NCI-H345 treated with DMSO at 0.1 percent for 48 hours (cell line): ENCODE data around the gene CACNA1H.

Experiments
- DNase-seq: peaks from one replicate; lab custom pipeline; 2025; ENCODE audit not compliant: unreplicated experiment; lab: John Stamatoyannopoulos, UW

The CACNA1H gene

GRCh38 chr16:1206326-1206725, 53.4 kb downstream of the CACNA1H start:
- no peak for DNase-seq

DNA sequence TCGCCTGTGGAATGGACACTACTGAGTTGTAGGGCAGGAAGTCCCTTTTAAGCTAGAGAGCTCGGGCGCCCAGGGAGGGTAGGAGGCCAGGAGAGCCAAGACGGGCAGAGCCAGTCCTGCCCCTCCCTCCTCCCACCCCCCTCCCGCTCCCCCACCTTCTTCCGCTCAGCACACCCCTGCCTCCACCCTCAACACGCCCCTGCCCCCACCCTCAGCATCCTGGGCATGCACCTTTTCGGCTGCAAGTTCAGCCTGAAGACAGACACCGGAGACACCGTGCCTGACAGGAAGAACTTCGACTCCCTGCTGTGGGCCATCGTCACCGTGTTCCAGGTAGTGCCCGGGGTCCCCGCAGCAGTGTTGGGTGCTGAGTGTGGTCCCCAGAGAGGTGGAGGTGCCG, 53.9 kb downstream of the CACNA1H start:
- no peak for DNase-seq

DNA sequence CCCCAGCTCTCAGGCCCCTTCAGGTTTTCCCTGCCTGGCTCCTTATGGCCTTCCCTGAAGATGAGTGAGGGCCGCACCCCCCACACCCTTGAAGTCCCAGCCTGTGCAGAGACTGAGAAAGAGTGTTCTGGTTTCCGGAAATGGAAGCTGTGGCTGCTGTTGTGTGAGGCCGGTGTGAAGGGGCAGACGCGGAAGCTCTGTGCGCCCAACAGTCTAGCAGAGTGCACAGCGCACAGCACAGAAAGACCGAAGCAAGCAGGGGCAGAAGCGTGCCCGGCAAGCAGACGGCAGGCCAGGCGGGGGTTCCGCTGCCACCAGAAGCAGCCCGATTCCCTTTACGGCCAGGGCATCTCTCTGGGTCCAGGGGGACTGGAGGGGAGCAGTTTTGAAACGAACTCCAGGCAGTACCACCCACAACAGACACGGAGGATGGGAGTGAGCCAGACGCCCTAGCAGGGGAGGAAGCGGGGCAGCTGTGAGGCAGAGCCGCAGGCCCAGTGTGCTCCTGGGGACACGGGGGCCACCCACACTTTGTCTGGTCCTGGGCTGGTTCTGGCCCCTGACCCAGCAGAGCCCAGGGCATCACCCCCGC, 55.4 kb downstream of the CACNA1H start:
- no peak for DNase-seq

GRCh38 chr16:1209081-1209480, 56.2 kb downstream of the CACNA1H start:
- DNase-seq, result no peak

- DNase-seq, result no peak
These were observed 57.6 kb downstream of the CACNA1H start for GRCh38 chr16:1210461-1210860.

DNA sequence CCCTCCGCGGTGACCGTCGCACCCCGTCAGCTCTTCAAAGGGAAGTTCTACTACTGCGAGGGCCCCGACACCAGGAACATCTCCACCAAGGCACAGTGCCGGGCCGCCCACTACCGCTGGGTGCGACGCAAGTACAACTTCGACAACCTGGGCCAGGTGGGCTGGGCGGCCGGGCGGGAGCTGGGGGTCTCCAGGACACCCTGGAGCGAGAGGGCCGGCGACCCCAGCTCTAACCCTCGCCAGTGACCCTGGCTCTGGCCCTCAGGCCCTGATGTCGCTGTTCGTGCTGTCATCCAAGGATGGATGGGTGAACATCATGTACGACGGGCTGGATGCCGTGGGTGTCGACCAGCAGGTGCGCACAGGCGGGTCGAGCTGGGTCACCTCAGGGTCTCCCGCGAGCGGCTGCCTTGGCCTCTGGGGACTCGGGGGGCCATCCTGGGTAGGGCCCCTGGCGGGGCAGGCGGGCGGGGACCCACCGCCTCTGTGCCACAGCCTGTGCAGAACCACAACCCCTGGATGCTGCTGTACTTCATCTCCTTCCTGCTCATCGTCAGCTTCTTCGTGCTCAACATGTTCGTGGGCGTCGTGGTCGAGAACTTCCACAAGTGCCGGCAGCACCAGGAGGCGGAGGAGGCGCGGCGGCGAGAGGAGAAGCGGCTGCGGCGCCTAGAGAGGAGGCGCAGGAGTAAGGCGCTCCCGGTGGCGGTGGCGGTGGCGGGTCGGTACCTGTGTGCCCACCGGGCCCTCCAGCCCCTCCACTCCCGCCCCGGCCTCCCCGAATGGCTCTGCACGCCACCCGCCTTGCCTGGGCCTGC, 58.8 kb downstream of the CACNA1H start:
- no peak for DNase-seq

GRCh38 chr16:1212616-1213194, 59.8 kb downstream of the CACNA1H start:
- no peak for DNase-seq

DNA sequence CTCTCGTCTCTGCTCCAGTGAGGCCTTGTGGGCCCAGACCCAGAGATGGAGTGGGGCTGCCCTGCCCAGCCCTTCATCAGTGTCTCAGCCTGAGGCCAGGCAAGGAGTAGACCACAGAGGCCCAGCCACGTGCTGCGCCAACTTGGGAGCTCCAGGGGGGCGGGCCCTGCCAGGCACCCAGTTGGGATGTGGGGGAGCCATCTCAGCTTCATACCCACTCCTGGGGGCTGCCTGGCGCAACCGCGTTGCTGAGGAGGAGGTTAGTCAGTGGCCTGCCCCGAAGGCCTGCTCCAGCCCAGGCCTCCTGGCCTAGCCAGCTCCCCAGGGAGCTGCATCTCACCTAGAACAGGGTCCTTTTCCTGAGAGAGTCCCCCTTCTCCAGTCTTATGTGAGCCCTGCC, 60.3 kb downstream of the CACNA1H start:
- no peak for DNase-seq

DNA sequence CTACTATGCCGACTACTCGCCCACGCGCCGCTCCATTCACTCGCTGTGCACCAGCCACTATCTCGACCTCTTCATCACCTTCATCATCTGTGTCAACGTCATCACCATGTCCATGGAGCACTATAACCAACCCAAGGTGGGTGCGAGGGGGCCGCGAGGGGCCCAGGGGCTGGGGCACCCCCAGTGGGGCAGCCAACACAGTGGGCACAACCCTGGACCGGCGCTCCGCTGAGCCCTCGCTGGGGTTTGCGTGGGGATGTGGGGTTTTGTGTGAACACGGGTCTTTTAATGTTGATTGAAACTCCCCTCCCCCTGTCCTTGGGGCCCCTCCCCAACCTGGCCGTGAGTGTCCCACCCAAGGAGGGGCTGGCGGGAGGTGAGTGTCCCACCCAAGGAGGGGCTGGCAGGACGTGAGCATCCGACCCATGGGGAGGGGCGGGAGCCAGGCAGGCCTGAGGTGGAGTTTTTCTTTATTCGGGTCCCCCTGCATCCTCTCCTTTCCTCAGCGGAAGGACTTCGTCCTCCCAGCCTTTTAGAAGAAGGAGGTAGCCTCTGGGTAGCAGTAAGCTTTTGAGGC, 61.0 kb downstream of the CACNA1H start:
- no peak for DNase-seq

GRCh38 chr16:1214719-1215118, 61.8 kb downstream of the CACNA1H start:
- no peak for DNase-seq

DNA sequence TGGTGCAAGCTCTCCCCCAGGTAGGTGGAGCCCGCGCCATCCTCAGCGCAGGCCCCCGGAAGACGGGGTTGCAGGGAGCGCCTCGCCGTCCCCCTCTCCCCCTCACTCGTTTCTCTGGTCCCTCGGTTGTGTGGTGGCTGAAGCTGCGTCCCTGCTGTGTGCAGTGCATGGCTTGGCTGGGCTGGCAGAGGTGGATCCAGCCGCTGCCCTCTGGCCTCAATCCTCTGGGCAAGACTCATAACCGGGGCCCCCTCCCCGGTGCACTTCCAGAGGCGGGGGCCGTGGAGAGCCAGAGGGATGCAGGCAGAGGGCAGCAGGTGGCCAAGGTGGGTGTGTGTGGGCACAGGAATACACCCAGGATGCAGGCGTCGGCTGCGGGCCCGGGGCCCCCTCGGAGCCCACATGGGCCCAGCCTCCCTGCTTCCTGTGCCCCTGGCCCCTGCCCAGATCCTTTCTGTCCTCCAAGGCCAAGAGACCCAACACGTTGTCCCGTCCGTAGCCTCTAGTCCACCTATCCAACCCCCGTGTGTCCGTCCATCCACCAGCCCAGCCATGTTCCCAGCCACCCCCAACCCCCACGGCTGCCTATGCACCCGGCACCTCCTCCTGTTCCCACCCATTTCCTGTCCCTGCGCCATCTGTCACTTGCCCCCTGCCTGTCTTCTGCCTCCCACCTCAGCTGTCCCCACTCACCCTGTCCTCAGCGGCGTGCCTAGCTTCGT, 62.8 kb downstream of the CACNA1H start:
- no peak for DNase-seq

DNA sequence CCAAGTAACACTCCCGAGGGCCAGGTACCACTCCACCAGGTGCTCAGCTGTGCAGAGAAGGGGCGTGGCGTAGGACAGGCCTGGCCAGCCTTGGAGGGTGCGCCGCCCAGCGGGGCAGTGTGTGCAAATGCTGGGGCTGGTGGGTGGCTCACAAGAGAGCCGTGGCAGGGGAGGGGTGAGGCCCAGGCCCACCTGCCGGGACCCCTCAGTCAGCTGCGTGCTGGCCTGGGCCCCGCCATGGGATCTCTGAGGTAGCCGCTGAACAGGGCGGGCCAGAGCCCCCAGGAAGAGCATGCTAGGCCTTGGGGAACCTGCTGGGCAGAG, 63.4 kb downstream of the CACNA1H start:
- no peak for DNase-seq

DNA sequence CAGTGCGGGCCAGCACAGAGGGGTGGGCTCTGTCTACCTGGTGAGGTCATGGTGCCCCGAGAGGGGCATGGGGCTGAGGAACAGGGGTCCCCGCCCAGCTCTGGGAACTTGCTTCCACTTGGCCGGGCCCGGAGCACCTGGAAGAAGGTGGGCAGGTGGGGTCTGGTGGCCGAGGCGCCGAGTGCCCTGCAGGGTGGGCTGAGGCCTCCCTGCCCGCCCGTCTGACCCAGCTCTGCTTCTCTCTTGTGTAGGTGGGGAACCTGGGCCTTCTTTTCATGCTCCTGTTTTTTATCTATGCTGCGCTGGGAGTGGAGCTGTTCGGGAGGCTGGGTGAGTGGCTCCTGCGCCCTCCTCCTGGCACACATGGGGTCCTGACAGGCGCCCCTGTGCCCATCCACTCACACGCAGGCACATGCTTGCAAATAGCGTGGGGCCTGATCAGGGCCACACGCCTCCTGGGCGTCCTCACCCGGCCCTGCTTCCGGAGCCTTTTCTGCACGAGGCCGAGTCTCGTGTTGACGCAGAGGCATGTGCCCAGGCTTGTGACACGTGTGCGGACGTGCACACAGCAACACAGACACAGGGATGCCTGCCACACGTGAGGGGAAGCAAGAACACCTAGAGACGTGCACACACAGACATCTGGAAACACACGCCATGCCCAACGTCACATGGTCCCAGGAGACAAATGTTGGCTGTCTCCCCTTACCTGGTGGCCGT, 63.9 kb downstream of the CACNA1H start:
- DNase-seq, result no peak

GRCh38 chr16:1217526-1217925, 64.6 kb downstream of the CACNA1H start:
- DNase-seq, result no peak

DNA sequence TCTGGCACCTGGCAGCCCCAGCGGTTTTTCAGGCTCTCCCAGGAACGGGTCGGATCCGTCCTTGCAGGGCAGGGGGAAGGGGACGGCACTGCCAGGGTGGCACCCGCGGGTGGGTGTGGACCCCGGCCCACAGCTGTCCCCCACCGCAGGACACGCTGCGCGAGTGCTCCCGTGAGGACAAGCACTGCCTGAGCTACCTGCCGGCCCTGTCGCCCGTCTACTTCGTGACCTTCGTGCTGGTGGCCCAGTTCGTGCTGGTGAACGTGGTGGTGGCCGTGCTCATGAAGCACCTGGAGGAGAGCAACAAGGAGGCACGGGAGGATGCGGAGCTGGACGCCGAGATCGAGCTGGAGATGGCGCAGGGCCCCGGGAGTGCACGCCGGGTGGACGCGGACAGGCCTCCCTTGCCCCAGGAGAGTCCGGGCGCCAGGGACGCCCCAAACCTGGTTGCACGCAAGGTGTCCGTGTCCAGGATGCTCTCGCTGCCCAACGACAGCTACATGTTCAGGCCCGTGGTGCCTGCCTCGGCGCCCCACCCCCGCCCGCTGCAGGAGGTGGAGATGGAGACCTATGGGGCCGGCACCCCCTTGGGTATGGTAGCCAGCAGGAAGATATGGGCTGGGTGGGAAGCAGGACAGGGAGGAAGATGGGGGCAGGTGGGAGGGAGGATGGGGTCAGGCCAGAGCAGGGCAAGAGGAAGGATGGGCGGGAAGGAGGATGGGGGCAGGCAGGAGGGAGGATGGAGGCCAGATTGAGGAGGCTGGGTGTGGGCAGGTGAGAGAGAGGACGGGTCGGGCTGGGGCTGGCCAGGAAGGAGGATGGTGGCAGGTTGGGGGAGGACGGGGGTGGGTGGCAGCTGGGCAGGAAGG, 65.4 kb downstream of the CACNA1H start:
- DNase-seq, result no peak

- no peak for DNase-seq
These were observed 66.2 kb downstream of the CACNA1H start for GRCh38 chr16:1218930-1219611.

- DNase-seq, result no peak
These were observed 67.3 kb downstream of the CACNA1H start for GRCh38 chr16:1220098-1220728.

DNA sequence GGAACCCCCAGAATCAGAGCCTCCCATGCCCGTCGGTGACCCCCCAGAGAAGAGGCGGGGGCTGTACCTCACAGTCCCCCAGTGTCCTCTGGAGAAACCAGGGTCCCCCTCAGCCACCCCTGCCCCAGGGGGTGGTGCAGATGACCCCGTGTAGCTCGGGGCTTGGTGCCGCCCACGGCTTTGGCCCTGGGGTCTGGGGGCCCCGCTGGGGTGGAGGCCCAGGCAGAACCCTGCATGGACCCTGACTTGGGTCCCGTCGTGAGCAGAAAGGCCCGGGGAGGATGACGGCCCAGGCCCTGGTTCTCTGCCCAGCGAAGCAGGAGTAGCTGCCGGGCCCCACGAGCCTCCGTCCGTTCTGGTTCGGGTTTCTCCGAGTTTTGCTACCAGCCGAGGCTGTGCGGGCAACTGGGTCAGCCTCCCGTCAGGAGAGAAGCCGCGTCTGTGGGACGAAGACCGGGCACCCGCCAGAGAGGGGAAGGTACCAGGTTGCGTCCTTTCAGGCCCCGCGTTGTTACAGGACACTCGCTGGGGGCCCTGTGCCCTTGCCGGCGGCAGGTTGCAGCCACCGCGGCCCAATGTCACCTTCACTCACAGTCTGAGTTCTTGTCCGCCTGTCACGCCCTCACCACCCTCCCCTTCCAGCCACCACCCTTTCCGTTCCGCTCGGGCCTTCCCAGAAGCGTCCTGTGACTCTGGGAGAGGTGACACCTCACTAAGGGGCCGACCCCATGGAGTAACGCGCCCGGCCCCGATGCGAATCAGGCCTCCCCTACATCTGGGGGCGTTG, 68.1 kb downstream of the CACNA1H start:
- no peak for DNase-seq
